ENCODE measurements around the gene LRRC14B.
A peak's percentile ranks its signal among the peaks of the same experiment; 100 is the strongest.

The LRRC14B gene

DNA sequence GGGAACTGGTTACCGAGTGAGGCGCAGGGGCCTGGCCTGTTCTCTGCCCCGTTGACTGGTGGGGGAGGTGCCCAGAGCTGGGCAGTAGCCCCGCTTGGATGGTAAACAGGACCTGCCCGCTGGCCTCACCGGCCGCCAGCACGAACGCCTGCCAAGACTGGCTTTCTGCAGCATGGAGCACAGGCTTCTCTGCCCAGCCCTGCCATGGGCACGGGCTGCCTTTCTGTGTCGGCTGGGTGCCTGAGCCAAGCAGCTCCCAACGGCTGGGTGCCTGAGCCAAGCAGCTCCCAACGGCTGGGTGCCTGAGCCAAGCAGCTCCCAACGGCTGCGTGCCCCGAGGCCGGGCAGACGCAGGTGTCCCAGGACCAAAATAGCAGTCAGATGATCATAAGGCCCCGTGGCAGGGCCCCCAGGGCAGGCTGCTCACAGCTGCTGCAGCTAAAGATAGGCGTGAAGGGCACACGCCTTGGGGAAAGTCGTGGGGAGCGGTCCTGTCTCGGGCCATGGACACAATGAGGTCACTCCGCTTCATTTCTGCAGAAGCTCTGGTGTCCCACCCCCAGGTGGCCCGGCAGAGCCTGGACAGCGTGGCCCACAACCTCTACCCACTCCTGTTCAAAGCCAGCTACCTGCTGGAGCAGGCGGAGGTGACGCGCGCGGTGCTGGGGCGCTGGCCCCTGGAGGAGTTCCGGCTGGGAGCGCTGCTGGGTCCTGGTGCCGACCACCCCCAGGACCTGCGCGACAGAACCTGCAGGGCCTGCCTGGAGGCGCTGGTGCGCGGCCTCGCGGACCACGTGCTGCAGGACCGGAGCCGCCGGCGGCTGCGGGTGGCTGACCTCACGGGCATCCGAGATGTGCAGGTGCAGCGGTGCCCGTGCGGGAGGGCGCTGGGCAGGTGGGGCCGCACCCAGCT, at the start of gene LRRC14B:
LRRC14B (plus strand) TSS at position 460 of the 913 bp plus-strand sequence; CDS start at position 504, 44 bp downstream.
- DNase-seq: no peak

DNA sequence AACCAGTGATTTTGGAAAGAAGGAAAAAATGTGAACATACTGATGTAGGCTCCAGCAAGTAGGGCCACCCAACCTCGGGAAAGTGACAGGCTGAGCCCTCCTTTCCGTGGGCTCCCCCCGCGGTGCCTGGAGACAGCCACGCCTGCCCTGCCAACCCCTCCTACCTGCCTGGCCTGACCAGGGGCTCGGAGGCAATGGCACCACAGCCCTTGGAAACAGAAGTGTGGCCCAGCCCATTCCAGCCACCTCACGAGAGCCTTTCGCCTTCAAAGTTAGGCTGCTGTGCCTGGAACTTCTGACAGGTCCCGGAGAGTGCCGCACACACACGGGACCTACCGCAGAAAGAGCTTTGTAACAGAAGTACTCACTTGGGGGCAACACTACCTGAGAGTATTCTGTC, 49.5 kb upstream of the LRRC14B start:
- DNase-seq: no peak

DNA sequence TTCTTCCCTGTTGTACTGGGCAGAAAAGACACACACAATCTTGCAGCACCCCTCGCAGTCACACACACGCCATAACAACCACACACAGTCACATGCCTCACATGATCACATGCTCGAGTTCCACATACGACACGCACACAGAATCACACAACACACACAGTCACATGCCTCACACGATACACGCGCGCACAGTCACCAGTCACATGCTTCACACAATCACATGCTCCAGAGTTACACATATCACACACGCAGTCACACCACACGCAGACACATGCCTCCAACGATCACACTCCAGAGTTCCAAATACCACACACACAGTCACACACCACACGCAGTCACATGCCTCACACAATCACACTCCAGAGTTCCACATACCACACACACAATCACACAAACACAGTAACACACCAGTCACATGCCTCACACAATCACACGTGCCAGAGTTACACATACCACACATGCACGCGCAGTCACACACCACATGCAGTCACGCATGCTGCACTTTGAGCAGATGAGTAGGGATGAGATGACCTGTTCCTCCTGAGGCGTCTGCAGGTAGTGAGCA, 49.0 kb upstream of the LRRC14B start:
- DNase-seq: no peak

DNA sequence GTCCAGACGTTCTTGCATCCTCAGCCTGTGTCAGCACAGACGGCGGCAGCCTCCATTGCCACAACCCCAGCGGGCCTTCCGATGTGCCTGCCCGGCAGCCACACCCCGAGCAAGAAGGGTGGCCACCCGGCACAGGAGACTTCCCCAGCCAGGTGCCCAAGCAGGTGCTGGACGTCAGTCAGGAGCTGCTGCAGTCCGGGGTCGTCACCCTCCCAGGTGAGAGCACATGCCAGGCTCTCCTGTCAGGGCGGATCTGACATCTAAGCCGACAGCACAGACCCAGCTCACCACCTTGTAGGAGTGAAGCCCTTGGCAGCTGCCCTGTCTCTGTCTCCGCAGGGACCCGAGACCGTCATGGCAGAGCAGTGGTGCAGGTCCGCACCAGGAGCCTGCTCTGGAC, 48.3 kb upstream of the LRRC14B start:
- DNase-seq: no peak

DNA sequence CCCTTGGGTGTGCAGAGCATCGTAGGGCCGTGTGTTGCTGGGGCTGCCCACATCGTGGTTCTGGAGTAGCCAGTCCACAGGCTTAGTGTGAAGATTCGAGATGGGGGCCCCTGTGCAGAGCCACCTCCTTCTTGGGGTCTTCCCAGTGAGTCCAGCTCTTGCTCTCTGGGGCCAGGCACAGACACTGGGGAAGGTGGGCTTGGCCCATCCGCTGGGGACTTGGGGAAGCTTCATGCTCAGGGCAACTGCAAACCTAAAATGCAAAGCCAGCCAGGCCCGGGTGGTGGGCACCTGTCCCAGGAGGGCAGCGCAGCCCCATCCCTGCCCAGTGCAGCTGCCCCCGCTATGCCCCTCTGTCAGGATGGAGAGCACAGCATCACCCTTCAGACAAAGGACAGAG, 46.4 kb upstream of the LRRC14B start:
- no peak for DNase-seq

DNA sequence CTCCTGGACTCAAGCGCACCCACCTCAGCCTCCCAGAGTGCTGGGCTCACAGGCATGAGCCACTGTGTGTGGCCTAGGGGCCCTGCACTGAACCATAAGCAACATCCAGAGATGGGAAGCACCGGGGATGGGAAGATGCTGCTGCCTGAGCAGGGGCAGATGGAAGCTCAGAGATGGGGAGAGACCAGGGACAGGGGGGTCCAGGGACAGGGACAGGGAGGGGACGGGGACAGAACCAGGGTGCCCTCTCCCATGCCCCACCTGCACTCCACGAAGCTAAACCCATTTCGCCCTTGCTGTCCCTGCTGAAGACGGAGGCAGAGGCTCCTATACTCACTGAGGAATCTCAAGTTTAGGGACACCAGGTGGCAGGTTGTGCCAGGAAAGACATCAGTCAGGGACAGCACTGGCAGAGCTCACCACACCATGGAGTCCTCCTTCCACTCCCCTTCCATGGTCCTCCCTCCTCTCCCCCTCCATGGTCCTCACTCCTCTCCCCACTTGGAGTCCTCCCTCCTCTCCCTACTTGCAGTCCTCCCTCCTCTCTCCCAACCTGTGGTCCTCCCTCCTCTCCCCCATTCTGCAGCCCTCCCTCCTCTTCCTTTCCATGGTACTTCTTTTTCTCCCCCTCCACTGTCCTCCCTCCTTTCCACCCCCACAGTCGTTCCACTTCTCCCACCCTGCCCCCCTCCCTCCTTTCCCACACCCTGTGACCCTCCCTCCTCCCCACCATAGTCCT, 45.5 kb upstream of the LRRC14B start:
- no peak for DNase-seq

DNA sequence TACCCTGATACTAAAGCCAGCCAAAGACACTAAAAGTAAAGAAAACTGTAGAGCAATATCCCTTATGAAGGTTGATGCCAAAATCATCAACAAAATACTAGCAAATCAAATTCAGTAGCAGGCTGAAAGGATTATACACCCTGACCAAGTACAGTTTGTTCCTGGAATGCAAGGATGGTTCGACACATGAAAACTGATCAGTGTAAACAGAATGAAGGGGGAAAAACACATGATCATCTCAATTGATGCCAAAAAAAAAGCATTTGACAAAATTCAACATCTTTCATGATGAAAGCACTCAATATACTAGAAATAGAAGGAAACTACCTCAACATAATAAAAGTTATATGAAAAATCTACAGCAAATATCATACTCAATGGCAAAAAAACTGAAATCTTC, 43.5 kb upstream of the LRRC14B start:
- peak; percentile 23 for DNase-seq

DNA sequence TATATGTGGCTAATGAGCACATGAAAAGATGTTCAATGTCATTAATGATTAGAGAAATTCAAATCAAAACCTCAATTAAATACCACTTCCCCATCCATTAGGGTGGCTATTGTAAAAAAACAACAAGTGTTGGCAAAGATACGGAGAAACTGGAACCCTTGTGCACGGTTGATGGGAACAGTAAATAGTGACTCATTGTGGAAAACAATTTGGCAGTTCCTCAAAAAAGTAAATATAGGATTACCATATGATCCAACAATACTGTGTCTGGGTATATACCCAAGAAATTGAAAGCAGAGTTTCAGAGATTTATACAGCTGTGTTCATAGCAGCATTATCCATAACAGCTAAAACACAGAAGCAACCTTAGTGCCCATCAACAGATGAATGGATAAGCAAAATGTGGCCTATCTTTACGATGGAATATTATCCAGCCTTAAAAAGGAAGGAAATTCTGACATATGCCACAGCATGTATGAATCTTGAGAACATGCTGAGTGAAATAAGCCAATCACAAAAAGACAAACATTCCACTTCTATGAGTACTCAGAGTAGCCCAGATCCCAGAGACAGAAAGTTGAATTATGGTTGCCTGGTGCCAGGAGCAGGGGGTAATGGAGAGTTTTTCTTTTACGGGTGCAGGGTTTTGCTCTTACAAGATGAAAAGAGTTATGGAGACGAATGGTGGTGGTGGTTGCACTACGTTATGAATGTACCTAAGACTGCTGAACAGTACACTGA, 41.4 kb upstream of the LRRC14B start:
- DNase-seq: peak; percentile 63

DNA sequence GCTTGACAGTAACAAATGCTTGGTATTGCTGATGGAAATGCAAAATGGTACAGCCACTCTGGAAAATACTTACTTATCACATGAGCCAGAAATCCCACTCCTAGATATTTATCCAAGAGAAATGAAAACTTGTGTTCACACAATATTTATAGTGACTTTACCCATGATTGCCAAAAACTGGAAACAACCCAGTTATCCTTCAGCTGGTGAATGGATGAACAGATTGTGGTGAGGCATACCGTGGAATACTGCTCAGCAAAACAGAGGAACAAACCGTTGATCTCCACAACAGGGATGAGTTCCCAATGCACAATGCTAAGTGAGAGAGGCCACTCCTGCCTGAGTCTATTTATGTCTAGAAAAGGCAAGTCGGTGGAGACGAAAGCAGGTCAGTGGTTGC, 40.5 kb upstream of the LRRC14B start:
- DNase-seq: no peak

DNA sequence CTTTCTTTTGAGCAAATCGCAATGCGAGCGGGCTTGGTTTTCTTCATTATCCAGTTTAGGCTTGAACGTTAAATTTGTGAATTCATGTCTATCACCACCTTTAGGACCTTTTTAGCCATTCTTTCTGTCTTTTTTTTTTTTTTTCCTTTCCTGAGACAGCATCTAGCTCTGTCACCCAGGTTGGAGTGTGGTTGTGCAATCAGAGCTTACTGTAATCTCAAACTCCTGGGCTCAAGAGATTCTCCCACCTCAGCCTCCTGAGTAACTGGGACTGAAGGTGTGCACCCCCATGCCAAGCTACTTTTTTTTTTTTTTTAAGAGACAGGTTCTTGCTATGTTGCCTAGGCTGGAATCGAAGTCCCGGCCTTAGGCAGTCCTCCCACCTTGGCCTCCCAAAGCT, 39.2 kb upstream of the LRRC14B start:
- DNase-seq: no peak

DNA sequence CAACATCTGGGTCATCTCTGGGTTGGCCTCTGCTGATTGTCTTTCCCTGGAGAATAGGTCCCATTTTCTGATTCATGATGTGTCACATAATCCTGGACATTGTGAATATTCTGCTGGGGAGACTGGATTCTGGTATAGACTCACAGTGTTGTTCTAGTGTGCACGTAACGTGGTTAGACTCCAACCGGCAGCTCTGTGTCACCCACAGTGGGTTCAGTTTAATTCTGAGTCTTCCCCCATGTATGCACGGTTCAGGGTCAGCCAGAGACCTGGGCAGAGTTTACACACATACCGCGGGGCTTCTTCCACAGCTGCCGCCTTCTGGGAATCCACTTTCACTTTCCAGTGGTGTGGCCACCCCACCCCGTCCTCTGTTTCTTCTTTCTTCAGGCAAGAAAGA, 38.0 kb upstream of the LRRC14B start:
- DNase-seq: peak; percentile 74

DNA sequence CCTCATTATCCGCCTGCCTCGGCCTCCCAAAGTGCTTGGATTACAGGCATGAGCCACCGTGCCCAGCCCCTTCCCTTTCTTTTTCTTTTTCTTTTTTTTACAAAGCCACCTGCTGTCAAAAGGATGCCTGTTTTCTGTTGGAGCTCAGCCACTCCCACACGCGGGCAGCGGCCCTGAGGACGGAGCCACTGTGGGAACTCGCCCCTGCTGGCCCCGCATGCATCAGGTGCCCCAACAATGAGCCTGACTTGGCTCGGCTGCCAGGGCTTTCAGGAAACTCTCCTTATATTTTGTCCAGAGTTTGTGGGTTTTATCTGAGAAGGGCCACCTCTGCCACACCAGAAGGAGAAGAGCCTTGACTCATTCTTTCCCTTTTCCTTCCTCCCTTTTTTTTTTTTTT, 37.1 kb upstream of the LRRC14B start:
- DNase-seq: no peak

DNA sequence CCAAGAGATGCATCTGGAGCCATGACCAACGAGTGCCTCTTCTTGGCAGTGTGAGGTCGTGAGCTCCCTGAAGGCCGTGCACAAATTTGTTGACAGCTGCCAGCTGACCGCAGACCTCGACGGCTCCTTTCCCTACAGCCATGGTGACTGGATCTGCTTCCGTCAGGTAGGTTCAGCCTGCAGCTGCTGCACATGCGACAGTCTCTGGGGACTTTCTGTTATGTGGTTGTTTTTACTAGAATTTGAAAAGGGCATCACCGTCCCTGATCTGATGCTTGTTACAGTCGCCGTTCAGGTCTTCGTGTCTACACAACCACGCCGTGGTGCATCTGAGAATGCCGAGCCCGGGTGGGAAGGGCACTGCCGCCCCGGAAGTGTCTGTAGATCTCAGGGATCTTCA, 36.5 kb upstream of the LRRC14B start:
- DNase-seq: no peak

DNA sequence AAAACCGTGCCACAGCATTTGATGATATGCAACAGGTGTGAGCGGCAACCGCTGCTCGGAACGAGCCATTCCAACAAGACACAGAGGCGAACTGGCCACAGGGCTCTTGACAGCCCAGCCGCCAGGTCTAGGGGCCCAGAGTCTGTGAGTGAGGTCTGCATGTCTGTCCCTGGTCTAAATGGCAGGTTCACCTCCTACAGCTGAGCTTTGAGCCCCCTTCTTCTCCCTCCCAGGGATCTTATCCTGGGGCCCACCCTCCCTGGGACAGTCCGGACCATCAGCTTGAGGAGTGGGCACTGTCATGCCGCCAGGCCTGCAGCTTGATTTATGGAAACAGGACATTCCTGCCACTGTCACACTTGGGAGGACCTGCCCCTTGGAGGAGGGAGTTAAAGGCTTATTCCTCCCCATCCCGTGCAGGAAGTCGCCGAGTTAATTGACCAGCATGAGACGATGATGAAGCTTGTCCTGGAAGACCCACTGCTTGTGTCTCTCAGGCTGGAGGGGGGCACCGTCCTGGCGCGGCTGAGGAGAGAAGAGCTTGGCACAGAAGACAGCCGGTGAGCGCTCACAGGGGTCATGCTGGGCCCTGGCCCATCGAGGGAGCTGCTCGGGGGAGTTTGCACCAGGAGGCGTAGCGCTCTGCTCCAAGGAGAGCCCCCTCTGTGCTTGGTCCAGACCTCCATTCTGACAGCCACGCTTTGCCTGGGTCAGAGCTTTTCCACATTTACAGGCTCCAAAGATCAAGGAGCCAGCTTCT, 35.5 kb upstream of the LRRC14B start:
- DNase-seq: no peak

DNA sequence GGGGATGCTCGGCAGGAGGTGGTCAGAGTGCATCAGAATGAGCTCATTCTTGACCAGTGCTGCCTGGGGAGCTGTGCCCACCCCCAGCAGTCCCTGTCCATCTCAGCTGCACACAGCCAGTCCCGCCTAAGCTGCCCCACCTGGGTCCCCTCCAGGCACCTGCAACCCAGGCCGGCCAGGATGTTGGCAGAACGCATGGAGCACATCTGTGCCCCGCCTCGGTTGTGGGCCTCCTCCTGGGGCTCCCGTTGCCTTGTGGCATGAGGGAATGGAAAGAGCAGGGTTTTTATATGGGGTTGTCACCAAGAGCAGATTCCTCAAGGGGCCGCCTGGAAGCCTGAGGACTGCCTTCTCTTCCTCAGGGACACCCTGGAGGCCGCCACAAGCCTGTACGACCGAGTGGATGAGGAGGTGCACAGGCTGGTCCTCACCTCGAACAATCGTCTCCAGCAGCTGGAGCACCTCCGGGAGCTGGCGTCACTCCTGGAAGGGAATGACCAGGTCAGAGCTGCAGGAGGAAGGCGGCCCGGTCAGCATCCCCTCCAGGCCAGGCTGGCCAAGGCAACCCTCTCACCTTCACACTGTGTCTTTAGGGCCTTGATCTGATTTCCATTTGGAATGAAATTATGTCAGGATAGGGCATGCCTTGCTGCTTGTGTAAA, 34.8 kb upstream of the LRRC14B start:
- DNase-seq: no peak

DNA sequence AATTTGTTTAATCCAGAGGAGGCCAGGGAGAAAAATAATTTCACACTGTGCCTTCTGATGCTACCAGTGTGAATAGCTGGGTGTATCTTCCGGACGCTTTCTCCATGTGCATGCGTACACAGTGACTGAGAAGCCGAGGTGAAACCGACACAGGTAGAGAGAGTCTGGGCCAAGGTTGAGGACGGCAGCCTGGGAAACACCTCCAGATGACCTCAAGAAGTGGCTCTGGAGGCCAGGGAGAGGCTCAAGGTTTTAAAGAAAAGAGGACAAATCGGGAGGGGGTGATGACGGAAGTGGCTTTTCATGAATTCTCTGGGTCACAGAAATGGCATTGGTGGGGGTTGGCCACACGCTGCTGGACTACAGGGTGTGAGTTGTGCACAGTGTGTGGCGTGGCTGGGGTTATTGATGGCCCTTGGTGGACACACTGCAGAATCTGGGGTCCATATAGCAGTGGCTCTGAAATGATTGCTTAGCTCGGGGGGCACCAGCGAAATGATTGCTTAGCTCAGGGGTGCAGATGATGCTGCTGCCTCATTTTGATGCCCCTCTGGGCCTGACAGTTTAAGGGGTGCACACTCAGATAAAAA, 34.1 kb upstream of the LRRC14B start:
- DNase-seq: no peak

DNA sequence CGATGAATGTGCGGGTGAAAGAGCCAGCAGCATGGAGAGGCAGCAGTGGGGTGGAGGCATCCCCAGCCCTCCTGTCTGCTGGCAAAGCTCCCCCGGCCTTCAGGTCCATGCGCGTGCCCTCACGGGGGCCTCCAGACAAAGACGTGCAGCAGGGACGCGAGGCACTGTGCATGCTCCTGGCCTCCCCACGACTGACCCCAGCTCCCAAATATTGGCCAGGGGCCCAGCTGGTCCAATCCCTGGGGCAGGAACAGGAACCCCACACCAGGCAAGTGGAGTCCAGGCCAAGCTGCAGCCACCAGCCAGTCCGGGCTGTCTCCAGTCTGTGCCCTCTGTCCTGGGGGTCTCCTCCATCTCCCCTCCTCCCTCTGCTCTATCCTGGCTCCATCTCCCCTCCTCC, 33.5 kb upstream of the LRRC14B start:
- no peak for DNase-seq

DNA sequence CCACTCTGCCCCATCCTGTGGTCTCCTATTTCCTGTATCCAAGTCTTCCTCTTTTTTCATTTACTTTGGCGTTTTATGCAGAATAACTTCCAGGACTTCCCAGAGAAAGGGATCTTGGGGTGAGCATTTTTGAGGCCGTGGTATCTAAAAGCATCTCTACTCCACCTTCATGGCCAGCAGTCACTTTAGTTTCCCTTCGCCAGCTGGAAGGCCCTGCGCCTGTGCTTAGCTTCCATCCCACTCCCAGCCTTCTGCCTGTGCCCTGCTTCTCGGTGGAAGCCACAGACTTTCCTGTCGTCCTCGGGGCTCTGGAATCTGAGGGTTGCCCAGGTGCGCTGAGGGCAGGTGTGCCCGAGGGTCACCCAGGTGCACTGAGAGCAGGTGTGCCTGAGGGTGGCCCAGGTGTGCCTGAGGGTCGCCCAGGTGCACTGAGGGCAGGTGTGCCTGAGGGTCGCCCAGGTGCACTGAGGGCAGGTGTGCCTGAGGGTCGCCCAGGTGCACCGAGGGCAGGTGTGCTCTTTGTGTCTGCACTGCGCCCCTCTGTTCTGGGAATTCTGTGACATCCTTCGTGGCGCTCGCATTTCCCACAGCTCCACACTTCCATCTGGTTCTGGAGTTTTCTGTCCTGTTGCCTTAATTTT, 32.4 kb upstream of the LRRC14B start:
- DNase-seq: no peak

DNA sequence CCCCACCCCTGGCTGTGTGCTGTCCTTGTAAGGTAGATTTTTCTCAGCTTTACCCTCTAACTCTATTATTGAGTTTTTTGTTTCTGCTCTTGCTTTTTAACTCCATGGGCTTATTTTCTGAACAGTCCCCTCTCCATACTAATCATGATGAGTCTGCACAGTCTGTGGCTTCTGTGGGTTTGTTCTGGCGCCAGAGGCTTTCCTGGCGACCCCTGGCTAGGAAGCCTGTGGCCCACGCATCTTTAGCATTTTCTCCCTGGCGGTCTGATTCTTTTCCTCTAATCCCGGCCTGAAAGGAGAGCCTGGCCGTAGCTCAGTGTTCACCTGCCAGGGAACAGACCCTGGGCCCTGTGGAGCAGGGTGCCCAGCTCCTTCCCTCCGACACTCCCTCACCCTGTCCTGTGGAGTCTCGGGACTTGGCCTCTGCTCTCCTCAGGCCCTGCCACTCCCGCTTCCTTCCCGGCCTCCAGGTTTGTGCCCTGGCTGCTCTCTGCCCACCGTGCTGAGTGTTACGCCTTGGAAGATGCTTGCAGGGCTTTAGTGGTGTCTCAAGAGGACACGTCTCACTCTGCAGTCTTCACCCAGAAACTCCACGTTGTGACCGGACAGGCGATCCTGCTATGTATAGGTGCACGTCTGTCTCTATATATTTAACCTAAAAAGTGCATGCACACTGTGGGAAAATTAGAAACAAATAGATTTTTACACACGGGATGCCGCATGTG, 31.7 kb upstream of the LRRC14B start:
- DNase-seq: peak; percentile 89

DNA sequence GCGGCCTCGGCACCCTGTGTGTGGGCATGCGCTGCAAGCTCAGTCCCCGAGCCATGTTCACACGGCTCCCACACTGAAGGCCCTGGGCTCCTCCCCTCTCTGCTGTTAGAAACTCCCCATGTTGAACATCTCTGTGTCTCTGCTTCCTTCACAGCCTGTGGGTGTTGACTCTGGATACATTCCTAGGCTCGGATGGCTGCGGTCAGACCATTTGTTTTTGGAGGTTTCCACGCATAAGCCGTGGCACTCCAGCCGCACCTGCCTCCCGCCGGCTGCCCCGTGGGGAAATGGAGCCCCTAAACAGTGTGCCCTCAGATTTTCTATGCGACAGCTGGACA, 31.2 kb upstream of the LRRC14B start:
- DNase-seq: peak; percentile 37

Data from fibroblast of skin of right biceps (primary cell).